ENCODE measurements around the gene TNFRSF1B.

DNA sequence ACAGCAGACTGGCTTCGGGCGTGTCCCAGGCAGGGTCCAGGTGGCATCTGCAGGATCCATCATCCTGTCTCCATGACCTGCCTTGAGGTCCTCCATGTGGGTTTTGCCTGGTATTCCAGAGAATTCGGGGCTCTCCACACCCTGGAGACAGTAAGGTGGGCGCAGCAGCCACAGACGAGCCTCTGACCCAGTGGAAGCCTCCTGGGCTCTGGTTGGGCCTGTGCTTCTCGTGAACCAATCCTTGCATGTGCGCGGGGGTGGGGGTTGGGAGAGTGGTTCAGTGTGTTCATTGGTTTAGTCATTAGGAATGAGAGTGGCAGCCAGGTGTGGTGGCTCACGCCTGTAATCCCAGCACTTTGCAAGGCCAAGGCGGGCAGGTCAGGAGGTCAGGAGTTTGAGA is 32.1 kb upstream of the TNFRSF1B start:
- TF ChIP-seq CTCF (conservative IDR thresholded peaks at IDR 0.05; ENCODE audit: low read depth, low read length) (no peak), EZH2 (IDR thresholded peaks at IDR 0.05; ENCODE audit: borderline replicate concordance, low read depth, low read length, poor library complexity, severe bottlenecking) (no peak)
